ENCODE measurements around the gene PAX7. TPM values are rescaled to one million over a fixed set of nuclear protein-coding genes. Genes with fewer than 3 reads are reported as not detected.

PAX7 gene
- total RNA-seq, result not detected in 2 replicates

GRCh38 chr1:18630511-18631495, at the start of gene PAX7:
Gene PAX7 (plus strand): TSS chr1:18630846. CDS start chr1:18631604, 758 bp downstream.

Other genes with a start within 250 kb of the PAX7 start
- gene KLHDC7A, start 149.9 kb upstream of the PAX7 start, total RNA-seq, result not detected in 2 replicates
- gene TAS1R2, start 228.8 kb downstream of the PAX7 start, total RNA-seq, result not detected in 2 replicates